GM12873 (cell line): ENCODE measurements around the gene KCNMB1.

Source experiments
- TF ChIP-seq, protein P1 (sequence below): IDR thresholded peaks from 2 replicates; pipeline ENCODE4 v1.5.1; 2012; ENCODE audit warnings: low read depth, mild to moderate bottlenecking, moderate library complexity, low read length, control low read depth; ENCODE audit not compliant: insufficient read depth; ENCODE audit errors: missing control alignments

The KCNMB1 gene

DNA sequence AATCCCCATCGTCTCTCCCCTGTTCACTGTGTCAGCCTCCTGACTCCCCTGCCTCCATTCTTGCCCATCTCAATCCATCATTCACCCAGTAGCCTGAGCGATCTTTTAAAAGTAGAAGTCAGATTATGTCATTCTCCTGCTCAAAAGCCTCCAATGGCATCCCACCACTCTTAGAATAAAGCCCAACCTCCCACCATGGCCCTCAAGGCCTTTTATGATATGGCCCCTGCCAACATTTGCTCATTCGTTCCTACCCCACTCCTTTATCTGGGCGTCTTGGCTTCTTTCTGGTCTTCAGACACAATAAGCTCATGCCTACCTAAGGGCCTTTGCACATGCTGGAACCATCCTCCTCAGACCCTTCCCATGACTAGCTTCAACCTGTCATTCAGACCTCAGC, 35.5 kb upstream of the KCNMB1 start:
- TF ChIP-seq, protein P1, sequence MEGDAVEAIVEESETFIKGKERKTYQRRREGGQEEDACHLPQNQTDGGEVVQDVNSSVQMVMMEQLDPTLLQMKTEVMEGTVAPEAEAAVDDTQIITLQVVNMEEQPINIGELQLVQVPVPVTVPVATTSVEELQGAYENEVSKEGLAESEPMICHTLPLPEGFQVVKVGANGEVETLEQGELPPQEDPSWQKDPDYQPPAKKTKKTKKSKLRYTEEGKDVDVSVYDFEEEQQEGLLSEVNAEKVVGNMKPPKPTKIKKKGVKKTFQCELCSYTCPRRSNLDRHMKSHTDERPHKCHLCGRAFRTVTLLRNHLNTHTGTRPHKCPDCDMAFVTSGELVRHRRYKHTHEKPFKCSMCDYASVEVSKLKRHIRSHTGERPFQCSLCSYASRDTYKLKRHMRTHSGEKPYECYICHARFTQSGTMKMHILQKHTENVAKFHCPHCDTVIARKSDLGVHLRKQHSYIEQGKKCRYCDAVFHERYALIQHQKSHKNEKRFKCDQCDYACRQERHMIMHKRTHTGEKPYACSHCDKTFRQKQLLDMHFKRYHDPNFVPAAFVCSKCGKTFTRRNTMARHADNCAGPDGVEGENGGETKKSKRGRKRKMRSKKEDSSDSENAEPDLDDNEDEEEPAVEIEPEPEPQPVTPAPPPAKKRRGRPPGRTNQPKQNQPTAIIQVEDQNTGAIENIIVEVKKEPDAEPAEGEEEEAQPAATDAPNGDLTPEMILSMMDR = no peak

DNA sequence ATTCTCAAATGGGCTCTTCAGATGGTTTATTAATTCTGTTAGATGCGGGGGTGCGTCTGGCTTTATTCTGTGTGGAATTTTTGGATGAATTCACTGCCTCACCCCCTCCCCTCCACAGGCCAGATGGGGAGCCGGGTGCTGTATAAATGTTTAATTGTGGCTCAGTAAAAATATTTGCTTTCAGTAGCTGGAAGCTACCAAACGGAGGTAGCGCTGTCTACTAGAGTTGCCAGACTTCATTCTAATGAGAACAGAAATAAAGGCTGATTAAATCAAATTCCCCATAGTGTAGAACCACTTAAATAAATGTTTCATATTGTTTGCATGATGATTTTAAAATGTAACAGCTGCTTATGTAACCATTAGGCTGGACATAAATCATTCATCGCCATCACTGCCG, 34.5 kb upstream of the KCNMB1 start:
- TF ChIP-seq, protein P1 = no peak

GRCh38 chr5:170421826-170422225, 32.7 kb upstream of the KCNMB1 start:
- TF ChIP-seq, protein P1 = no peak

GRCh38 chr5:170420806-170421412, 31.7 kb upstream of the KCNMB1 start:
- TF ChIP-seq, protein P1 = peak; percentile 81

GRCh38 chr5:170419643-170420042, 30.5 kb upstream of the KCNMB1 start:
- TF ChIP-seq, protein P1 = no peak

DNA sequence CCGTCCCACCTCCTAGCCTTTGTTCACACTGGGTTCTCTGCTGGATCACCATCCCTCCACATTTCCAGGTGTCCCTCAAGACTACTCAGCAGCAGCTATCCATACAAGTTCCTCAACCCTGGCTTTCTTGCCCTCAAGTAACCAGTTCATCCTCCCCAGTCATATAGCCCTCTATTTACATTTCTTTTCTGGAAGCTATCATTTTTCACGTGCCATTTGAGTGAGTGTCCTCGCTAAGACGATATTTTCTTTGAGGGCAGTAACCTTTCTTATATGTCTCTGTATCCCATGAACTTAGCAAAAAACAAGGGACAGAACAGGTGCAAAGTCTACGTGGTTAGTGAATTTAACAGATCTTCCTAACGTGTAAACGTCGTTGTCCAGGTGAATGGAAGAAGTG, 29.6 kb upstream of the KCNMB1 start:
- TF ChIP-seq, protein P1 = no peak

DNA sequence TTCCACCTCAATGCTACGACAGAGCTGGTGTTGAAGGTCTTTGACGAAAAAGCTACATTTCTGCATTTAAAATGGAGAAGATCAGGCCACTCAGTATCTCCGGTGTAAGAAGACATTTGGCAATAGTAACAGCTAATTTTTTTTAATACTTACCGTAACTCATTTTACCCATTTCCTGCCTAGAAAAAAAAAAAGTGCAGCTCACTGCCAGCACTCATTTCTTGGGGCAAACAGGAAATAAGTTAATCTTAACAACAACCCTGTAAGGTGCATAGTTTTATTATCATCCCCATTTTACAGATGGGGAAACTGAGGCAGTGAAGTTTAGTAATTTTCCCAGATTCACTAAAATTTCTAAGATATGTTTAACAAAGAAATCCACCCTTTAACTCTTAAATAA, 27.4 kb upstream of the KCNMB1 start:
- TF ChIP-seq, protein P1 = no peak

- TF ChIP-seq, protein P1 = no peak
Measured at GRCh38 chr5:170414786-170415185, 25.6 kb upstream of the KCNMB1 start.
